Measurements from ENCODE around the gene KCTD16. TPM values are rescaled to one million over a fixed set of nuclear protein-coding genes. Genes with fewer than 3 reads are reported as not detected.

The KCTD16 gene
- total RNA-seq, 1 donor from 2014 or later = 0.05 TPM

- DNase-seq (ENCODE audit: low spot score) (no peak), ATAC-seq (no peak)
These were observed 8.0 kb upstream of the KCTD16 start for GRCh38 chr5:144162686-144163085.

GRCh38 chr5:144166696-144167095 lies 4.0 kb upstream of the KCTD16 start:
- DNase-seq (ENCODE audit: low spot score) = no peak
- ATAC-seq = no peak

GRCh38 chr5:144167998-144168397 lies 2.7 kb upstream of the KCTD16 start:
- ATAC-seq (no peak), DNase-seq (ENCODE audit: low spot score) (no peak)

GRCh38 chr5:144169904-144170275 lies 783 bp upstream of the KCTD16 start:
- ATAC-seq (no peak), DNase-seq (ENCODE audit: low spot score) (no peak)

- DNase-seq (ENCODE audit: low spot score) (no peak), ATAC-seq (no peak)
These were observed 3.1 kb downstream of the KCTD16 start for GRCh38 chr5:144173766-144174165.

- ATAC-seq (no peak), DNase-seq (ENCODE audit: low spot score) (no peak)
These were observed 6.9 kb downstream of the KCTD16 start for GRCh38 chr5:144177548-144177947.

GRCh38 chr5:144179226-144179625 lies 8.6 kb downstream of the KCTD16 start:
- ATAC-seq = no peak
- no peak for DNase-seq (ENCODE audit: low spot score)

- ATAC-seq (peak; percentile 50), DNase-seq (ENCODE audit: low spot score) (no peak)
These were observed 12.7 kb downstream of the KCTD16 start for GRCh38 chr5:144183254-144183889.

GRCh38 chr5:144187699-144188294 lies 17.1 kb downstream of the KCTD16 start:
- no peak for DNase-seq (ENCODE audit: low spot score)
- peak; percentile 54 for ATAC-seq

- peak; percentile 32 for ATAC-seq
- no peak for DNase-seq (ENCODE audit: low spot score)
These were observed 19.2 kb downstream of the KCTD16 start for GRCh38 chr5:144189800-144190429.

- DNase-seq (ENCODE audit: low spot score) = no peak
- no peak for ATAC-seq
These were observed 20.9 kb downstream of the KCTD16 start for GRCh38 chr5:144191531-144191930.

- ATAC-seq = peak; percentile 69
These were observed 21.3 kb downstream of the KCTD16 start for GRCh38 chr5:144191998-144192397.

GRCh38 chr5:144192661-144193060 lies 22.0 kb downstream of the KCTD16 start:
- ATAC-seq = no peak
- DNase-seq (ENCODE audit: low spot score) = no peak

More at GRCh38 chr5:144191998-144192397, 21.3 kb downstream of the KCTD16 start:
- no peak for DNase-seq (ENCODE audit: low spot score)

GRCh38 chr5:144194144-144194543 lies 23.5 kb downstream of the KCTD16 start:
- ATAC-seq = no peak
- no peak for DNase-seq (ENCODE audit: low spot score)

- ATAC-seq = no peak
These were observed 24.8 kb downstream of the KCTD16 start for GRCh38 chr5:144195448-144195847.

GRCh38 chr5:144196612-144197011 lies 25.9 kb downstream of the KCTD16 start:
- DNase-seq (ENCODE audit: low spot score) = no peak
- ATAC-seq = no peak

More at GRCh38 chr5:144195448-144195847, 24.8 kb downstream of the KCTD16 start:
- no peak for DNase-seq (ENCODE audit: low spot score)

- DNase-seq (ENCODE audit: low spot score) (no peak), ATAC-seq (no peak)
These were observed 27.7 kb downstream of the KCTD16 start for GRCh38 chr5:144198386-144198785.

- DNase-seq (ENCODE audit: low spot score) (no peak), ATAC-seq (no peak)
These were observed 30.9 kb downstream of the KCTD16 start for GRCh38 chr5:144201588-144201987.

- ATAC-seq = no peak
- DNase-seq (ENCODE audit: low spot score) = no peak
These were observed 31.4 kb downstream of the KCTD16 start for GRCh38 chr5:144202072-144202471.

GRCh38 chr5:144202726-144203125 lies 32.1 kb downstream of the KCTD16 start:
- ATAC-seq = no peak
- DNase-seq (ENCODE audit: low spot score) = no peak

GRCh38 chr5:144203750-144204596 lies 33.3 kb downstream of the KCTD16 start:
- DNase-seq (ENCODE audit: low spot score) (no peak), ATAC-seq (peak; percentile 89)
